K562 (cell line): ENCODE data around the gene COL5A1. TPM values are rescaled to one million over a fixed set of nuclear protein-coding genes. Genes with fewer than 3 reads are reported as not detected.

Source experiments
- ATAC-seq: fragments of 200-7000 bp; cut with Tn5 transposase; 3 replicates; pipeline ENCODE4 v1.9.1; 2020; ENCODE audit warnings: moderate library complexity
- BruUV-seq: library from RNA; stranded (reverse); fragments of 400-500 nt; replicated peaks from 2 replicates; lab custom pipeline; 2021; lab: Mats Ljungman, UMichigan
- CTCF ChIA-PET: fragments of 300-600 bp; formaldehyde crosslinking; extraction: SDS; loops from one replicate; lab custom pipeline; 2021; ENCODE audit warnings: low intra/inter-chr PET ratio; lab: Yijun Ruan, JAX
- POLR2A ChIA-PET: fragments of 300-600, 350-650 bp; sonication (Branson Sonifier 250); formaldehyde crosslinking; extraction: SDS; loops from one replicate; lab custom pipeline; 2021; ENCODE audit warnings: antibody characterized with exemption, inconsistent platforms; lab: Yijun Ruan, JAX
- DNase-seq, 4 experiments: peaks; one replicate each; pipeline versions ENCODE4 v3.0.0 to v3.0.0-alpha.2; 2011 to 2018; ENCODE audit warnings: low spot score in 3 of 4, mixed read lengths in 3 of 4; ENCODE audit errors: extremely low read depth in 1 of 4
- FAIRE-seq: peaks from 2 replicates; lab custom pipeline; 2011; peaks lifted over from hg19 to GRCh38; lab: Jason Lieb, UNC
- H2AFZ ChIP-seq: 2 replicates; pipeline ENCODE4 v1.6.0; 2011; ENCODE audit warnings: low read depth, low read length, control low read depth, inconsistent platforms
- H3K27ac ChIP-seq: fragments of 200-600 bp; 3 replicates; pipeline ENCODE4 v1.8.0; 2011; ENCODE audit warnings: low read depth, mild to moderate bottlenecking, control low read depth, inconsistent platforms, low read length, moderate library complexity, mixed read lengths; ENCODE audit errors: extremely low read depth
- H3K27me3 ChIP-seq, 2 experiments: fragments of 300-600 bp in 1 of 2; 2 replicates in 1 of 2; 3 replicates in 1 of 2; pipeline versions ENCODE4 v1.6.0 to v1.8.0; 2011; ENCODE audit warnings: inconsistent platforms in 2 of 2, low read length in 2 of 2, mild to moderate bottlenecking in 1 of 2, mixed read lengths in 1 of 2, moderate library complexity in 1 of 2; ENCODE audit not compliant: control insufficient read depth in 2 of 2, insufficient read depth in 2 of 2
- H3K36me3 ChIP-seq: fragments of 300-600 bp; 3 replicates; pipeline ENCODE4 v1.8.0; 2011; ENCODE audit warnings: mild to moderate bottlenecking, low read length, inconsistent platforms; ENCODE audit not compliant: control insufficient read depth, insufficient read depth
- H3K4me1 ChIP-seq, 2 experiments: fragments of 200-600 bp in 1 of 2; replicated peaks in 1 of 2; 2 replicates in 1 of 2; 3 replicates in 1 of 2; pipeline versions ENCODE4 v1.5.1 to v1.8.0; 2011; ENCODE audit warnings: inconsistent platforms in 2 of 2, low read length in 2 of 2, mild to moderate bottlenecking in 1 of 2, mixed read lengths in 1 of 2, moderate library complexity in 1 of 2; ENCODE audit not compliant: control insufficient read depth in 2 of 2, insufficient read depth in 2 of 2
- H3K4me2 ChIP-seq: 2 replicates; pipeline ENCODE4 v1.6.1; 2011; ENCODE audit warnings: low read length, control low read depth, inconsistent platforms, mixed read lengths; ENCODE audit not compliant: insufficient read depth
- H3K4me3 ChIP-seq: fragments of 200-600 bp; sonication (generic), shearing (Covaris generic); 2 replicates; pipeline ENCODE4 v1.5.1; 2016; ENCODE audit warnings: control low read depth, inconsistent platforms
- H3K79me2 ChIP-seq: fragments of 200-600 bp; 3 replicates; pipeline ENCODE4 v1.8.0; 2011; ENCODE audit warnings: low read length, inconsistent platforms; ENCODE audit not compliant: control insufficient read depth, insufficient read depth
- H3K9ac ChIP-seq, 2 experiments: 2 replicates each; pipeline versions ENCODE4 v1.6.0 to v1.6.1; 2011; ENCODE audit warnings: low read depth in 2 of 2, low read length in 2 of 2, control low read depth in 1 of 2, inconsistent platforms in 1 of 2, mild to moderate bottlenecking in 1 of 2, mixed read lengths in 1 of 2; ENCODE audit not compliant: insufficient read depth in 1 of 2
- H3K9me1 ChIP-seq: one replicate; pipeline ENCODE4 v1.6.0; 2011; ENCODE audit warnings: inconsistent platforms, mild to moderate bottlenecking, low read length, moderate library complexity; ENCODE audit not compliant: control insufficient read depth, insufficient read depth
- H3K9me3 ChIP-seq: replicated peaks from 2 replicates; pipeline ENCODE4 v1.5.1; 2011; ENCODE audit warnings: low read depth, low read length, inconsistent platforms; ENCODE audit not compliant: control insufficient read depth, insufficient read depth
- H4K20me1 ChIP-seq: replicated peaks from 2 replicates; pipeline ENCODE4 v1.6.1; 2011; ENCODE audit warnings: low read length, inconsistent platforms, mixed read lengths; ENCODE audit not compliant: control insufficient read depth, insufficient read depth
- CBFA2T3 ChIP-seq: fragments of 450-650 bp; IDR thresholded peaks from 2 replicates; pipeline ENCODE4 v1.6.1; 2017
- MED1 ChIP-seq: sonication (generic); formaldehyde crosslinking; IDR thresholded peaks from 2 replicates; pipeline ENCODE4 v1.8.1; 2023; ENCODE audit warnings: missing genetic modification reagents, borderline replicate concordance
- PURB ChIP-seq: sonication (generic); formaldehyde crosslinking; IDR thresholded peaks from 2 replicates; pipeline ENCODE4 v1.9.0; 2021; ENCODE audit warnings: low read depth, mild to moderate bottlenecking, missing genetic modification reagents
- TGIF2 ChIP-seq: sonication (generic); formaldehyde crosslinking; IDR thresholded peaks from 2 replicates; pipeline ENCODE4 v1.8.1; 2022; ENCODE audit warnings: mild to moderate bottlenecking, missing genetic modification reagents, moderate library complexity
- WGBS: fragments of 100-300 bp; shearing (Covaris generic); methylation state at CpG from one replicate; pipeline ENCODE4 v1.1.6; 2016; ENCODE audit warnings: low coverage, mixed read lengths; ENCODE audit not compliant: insufficient coverage; ENCODE audit errors: missing lambda C conversion rate; 5-methylcytosine and 5-hydroxymethylcytosine counted together
- in situ Hi-C: fragments of 300-500 bp; cut with MboI; formaldehyde crosslinking; loops from 4 replicates; pipeline ENCODE4 v1.15.0; 2018; ENCODE audit warnings: inconsistent platforms, mixed read lengths
- intact Hi-C: fragments of 100-400 bp; cut with micrococcal nuclease; formaldehyde crosslinking; loops from 2 replicates; pipeline ENCODE4 v1.14.2; 2022
- polyA plus RNA-seq, 8 experiments: library from polyadenylated mRNA; depleted of rRNA in 4 of 8; stranded (reverse) in 5 of 8; unstranded in 3 of 8; fragments of >200 nt; fragmentation: Nextera tagmentation in 2 of 8; fragmentation: Illumina TruSeq in 1 of 8; extraction: Ambion mirVana in 2 of 8; extraction: Trizol in 1 of 8; gene quantifications; 2 replicates each; pipeline versions ENCODE4 v1.2.1 to v1.2.3, GENCODE V29; 2011 to 2014; ENCODE audit warnings: inconsistent platforms in 1 of 8, missing spikeins in 1 of 8
- total RNA-seq, 7 experiments: library from RNA; depleted of rRNA in 6 of 7; stranded (reverse); fragments of >200 nt in 6 of 7; fragmentation: Illumina TruSeq in 2 of 7; extraction: Trizol in 2 of 7; gene quantifications; 2 replicates each; pipeline versions ENCODE4 v1.2.1 to v1.2.3, GENCODE V29; 2011 to 2021; ENCODE audit warnings: low replicate concordance in 1 of 7
- TF ChIP-seq, protein P1 (sequence below): fragments of 250-450 bp; sonication (Bioruptor Pico); IDR thresholded peaks from 2 replicates; pipeline ENCODE4 v1.4.0; 2020
- TF ChIP-seq, protein P2 (sequence below): fragments of 150-350 bp; conservative IDR thresholded peaks from 2 replicates; pipeline ENCODE4 v1.6.1; 2014; ENCODE audit warnings: low read length
- TF ChIP-seq, protein P3 (sequence below): fragments of 450-650 bp; formaldehyde crosslinking; IDR thresholded peaks from 2 replicates; pipeline ENCODE4 v1.4.0; 2022; ENCODE audit warnings: mild to moderate bottlenecking, moderate library complexity
- TF ChIP-seq, protein P4 (sequence below): sonication (generic); formaldehyde crosslinking; IDR thresholded peaks from 2 replicates; pipeline ENCODE4 v1.8.0; 2022; ENCODE audit warnings: missing genetic modification reagents, mild to moderate bottlenecking, borderline replicate concordance

The COL5A1 gene
- total and polyA plus RNA-seq, 9 of the 15 experiments (the other 6 are each of a cell fraction or from before 2014, with no cell fraction given): under 0.01 to 0.13 (median 0.04) TPM; not detected in 6

DNA sequence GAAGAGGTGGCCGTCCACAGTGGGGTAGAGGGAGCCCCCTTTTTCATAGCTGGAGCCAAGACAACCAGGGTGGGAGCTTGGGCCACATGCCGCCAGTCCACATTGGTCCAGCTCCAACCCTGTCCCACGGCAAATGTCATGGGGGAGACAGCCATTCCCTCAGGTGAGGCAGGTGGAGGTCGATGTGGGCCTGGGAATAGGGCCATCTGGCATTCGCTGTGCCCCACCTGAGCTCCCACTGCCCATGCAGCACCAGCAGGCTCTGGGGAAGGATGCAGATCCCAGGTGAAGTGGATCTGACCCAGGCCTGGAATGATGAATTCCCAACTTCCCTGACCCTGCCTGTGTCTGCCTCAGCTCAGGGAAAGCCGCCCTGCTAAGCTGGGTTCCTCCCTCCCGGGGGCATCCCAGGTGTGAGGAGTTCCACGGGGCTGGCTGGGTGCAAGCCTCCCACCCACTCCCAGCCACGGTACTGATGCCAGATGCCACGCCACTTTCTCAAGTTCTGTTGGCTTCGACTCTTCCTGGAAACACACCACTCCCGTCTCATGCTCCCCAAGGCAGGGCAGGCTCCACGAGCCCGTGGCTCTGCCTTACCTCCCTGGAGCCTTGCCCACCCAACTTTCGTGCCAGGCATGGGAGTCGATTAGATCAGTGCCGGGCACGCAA, 213.8 kb downstream of the COL5A1 start (continued):
- TF ChIP-seq, protein P1, sequence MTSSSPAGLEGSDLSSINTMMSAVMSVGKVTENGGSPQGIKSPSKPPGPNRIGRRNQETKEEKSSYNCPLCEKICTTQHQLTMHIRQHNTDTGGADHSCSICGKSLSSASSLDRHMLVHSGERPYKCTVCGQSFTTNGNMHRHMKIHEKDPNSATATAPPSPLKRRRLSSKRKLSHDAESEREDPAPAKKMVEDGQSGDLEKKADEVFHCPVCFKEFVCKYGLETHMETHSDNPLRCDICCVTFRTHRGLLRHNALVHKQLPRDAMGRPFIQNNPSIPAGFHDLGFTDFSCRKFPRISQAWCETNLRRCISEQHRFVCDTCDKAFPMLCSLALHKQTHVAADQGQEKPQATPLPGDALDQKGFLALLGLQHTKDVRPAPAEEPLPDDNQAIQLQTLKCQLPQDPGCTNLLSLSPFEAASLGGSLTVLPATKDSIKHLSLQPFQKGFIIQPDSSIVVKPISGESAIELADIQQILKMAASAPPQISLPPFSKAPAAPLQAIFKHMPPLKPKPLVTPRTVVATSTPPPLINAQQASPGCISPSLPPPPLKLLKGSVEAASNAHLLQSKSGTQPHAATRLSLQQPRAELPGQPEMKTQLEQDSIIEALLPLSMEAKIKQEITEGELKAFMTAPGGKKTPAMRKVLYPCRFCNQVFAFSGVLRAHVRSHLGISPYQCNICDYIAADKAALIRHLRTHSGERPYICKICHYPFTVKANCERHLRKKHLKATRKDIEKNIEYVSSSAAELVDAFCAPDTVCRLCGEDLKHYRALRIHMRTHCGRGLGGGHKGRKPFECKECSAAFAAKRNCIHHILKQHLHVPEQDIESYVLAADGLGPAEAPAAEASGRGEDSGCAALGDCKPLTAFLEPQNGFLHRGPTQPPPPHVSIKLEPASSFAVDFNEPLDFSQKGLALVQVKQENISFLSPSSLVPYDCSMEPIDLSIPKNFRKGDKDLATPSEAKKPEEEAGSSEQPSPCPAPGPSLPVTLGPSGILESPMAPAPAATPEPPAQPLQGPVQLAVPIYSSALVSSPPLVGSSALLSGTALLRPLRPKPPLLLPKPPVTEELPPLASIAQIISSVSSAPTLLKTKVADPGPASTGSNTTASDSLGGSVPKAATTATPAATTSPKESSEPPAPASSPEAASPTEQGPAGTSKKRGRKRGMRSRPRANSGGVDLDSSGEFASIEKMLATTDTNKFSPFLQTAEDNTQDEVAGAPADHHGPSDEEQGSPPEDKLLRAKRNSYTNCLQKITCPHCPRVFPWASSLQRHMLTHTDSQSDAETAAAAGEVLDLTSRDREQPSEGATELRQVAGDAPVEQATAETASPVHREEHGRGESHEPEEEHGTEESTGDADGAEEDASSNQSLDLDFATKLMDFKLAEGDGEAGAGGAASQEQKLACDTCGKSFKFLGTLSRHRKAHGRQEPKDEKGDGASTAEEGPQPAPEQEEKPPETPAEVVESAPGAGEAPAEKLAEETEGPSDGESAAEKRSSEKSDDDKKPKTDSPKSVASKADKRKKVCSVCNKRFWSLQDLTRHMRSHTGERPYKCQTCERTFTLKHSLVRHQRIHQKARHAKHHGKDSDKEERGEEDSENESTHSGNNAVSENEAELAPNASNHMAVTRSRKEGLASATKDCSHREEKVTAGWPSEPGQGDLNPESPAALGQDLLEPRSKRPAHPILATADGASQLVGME: no peak
- TF ChIP-seq MED1: no peak

DNA sequence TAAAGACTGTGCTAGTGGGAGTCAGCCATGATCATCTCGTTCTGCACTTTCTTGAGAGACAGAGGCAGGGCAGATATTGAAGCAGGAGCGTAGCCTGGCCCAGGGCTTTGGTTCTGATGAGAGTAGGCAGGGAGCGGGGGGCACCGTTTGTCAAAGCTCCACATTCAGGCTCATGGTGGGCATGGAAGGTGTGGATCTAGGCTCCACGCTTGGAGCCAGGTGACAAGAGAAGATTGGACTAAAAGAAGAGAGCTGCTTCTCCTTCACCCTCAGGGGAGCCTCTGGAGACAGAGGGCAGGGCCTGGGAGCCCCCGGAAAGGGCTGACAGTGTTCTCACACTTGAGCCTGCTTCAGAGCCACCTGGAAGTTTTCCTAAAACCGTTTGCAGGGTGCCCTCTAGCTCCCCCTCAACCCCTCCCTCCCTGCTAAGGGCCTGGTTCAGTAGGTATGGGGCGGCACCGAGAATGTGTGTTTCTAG, 214.3 kb downstream of the COL5A1 start:
- no peaks in the 10 kb centered on the region for H3K9me3 ChIP-seq
- 1% methylated on average over 9 of the region's 9 CpGs for WGBS
- in situ Hi-C loops (no loop called here), intact Hi-C loops (no loop called here)
- 0 out of 2 replicates have a peak, but pooled peaks cover 3% of the 10 kb centered on the region for H4K20me1 ChIP-seq
- no peaks in the 10 kb centered on the region for H3K79me2 ChIP-seq
- BruUV-seq: no TSS peak
- no peaks in the 10 kb centered on the region for H3K36me3 ChIP-seq
- H3K9me1 ChIP-seq: no peaks in the 10 kb centered on the region
- no peak overlapping the region for H2AFZ ChIP-seq
- H3K4me1 ChIP-seq: no peaks in the 10 kb centered on the region
- H3K27ac ChIP-seq: no peak overlapping the region
- POLR2A ChIA-PET: no interaction called here
- H3K27me3 ChIP-seq: peaks cover 0 to 9% of the 10 kb centered on the region in 2 experiments; a peak in 2 of 5 replicates
- ATAC-seq: no peak
- H3K9ac ChIP-seq: no peak overlapping the region
- CTCF ChIA-PET: no interaction called here
- DNase-seq: no peak
- no peak for FAIRE-seq
- H3K4me2 ChIP-seq: no peak overlapping the region
- H3K4me3 ChIP-seq: no peak overlapping the region
- TF ChIP-seq, protein P2, sequence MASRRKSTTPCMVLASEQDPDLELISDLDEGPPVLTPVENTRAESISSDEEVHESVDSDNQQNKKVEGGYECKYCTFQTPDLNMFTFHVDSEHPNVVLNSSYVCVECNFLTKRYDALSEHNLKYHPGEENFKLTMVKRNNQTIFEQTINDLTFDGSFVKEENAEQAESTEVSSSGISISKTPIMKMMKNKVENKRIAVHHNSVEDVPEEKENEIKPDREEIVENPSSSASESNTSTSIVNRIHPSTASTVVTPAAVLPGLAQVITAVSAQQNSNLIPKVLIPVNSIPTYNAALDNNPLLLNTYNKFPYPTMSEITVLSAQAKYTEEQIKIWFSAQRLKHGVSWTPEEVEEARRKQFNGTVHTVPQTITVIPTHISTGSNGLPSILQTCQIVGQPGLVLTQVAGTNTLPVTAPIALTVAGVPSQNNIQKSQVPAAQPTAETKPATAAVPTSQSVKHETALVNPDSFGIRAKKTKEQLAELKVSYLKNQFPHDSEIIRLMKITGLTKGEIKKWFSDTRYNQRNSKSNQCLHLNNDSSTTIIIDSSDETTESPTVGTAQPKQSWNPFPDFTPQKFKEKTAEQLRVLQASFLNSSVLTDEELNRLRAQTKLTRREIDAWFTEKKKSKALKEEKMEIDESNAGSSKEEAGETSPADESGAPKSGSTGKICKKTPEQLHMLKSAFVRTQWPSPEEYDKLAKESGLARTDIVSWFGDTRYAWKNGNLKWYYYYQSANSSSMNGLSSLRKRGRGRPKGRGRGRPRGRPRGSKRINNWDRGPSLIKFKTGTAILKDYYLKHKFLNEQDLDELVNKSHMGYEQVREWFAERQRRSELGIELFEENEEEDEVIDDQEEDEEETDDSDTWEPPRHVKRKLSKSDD: no peak
- TF ChIP-seq PURB (CRISPR knock-in tag) (no peak), TGIF2 (CRISPR knock-in tag) (no peak), CBFA2T3 (no peak)
- TF ChIP-seq, protein P3, sequence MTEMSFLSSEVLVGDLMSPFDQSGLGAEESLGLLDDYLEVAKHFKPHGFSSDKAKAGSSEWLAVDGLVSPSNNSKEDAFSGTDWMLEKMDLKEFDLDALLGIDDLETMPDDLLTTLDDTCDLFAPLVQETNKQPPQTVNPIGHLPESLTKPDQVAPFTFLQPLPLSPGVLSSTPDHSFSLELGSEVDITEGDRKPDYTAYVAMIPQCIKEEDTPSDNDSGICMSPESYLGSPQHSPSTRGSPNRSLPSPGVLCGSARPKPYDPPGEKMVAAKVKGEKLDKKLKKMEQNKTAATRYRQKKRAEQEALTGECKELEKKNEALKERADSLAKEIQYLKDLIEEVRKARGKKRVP (CRISPR knock-in tag): no peak
- TF ChIP-seq, protein P4, sequence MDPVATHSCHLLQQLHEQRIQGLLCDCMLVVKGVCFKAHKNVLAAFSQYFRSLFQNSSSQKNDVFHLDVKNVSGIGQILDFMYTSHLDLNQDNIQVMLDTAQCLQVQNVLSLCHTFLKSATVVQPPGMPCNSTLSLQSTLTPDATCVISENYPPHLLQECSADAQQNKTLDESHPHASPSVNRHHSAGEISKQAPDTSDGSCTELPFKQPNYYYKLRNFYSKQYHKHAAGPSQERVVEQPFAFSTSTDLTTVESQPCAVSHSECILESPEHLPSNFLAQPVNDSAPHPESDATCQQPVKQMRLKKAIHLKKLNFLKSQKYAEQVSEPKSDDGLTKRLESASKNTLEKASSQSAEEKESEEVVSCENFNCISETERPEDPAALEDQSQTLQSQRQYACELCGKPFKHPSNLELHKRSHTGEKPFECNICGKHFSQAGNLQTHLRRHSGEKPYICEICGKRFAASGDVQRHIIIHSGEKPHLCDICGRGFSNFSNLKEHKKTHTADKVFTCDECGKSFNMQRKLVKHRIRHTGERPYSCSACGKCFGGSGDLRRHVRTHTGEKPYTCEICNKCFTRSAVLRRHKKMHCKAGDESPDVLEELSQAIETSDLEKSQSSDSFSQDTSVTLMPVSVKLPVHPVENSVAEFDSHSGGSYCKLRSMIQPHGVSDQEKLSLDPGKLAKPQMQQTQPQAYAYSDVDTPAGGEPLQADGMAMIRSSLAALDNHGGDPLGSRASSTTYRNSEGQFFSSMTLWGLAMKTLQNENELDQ (CRISPR knock-in tag): no peak
